WTC11 (cell line): ENCODE results near the gene POGK. TPM values are rescaled to one million over a fixed set of nuclear protein-coding genes. Genes with fewer than 3 reads are reported as not detected.
A peak's percentile ranks its signal among the peaks of the same experiment; 100 is the strongest.

Experiments
- ATAC-seq: fragments of 200-7000 bp; cut with Tn5 transposase; 2 replicates; pipeline ENCODE4 v1.10.0; 2021; ENCODE audit warnings: mild to moderate bottlenecking, moderate library complexity
- CTCF ChIA-PET: fragments of 300-600 bp; sonication (Branson Sonifier 250); formaldehyde crosslinking; loops from one replicate; lab custom pipeline; 2021; ENCODE audit warnings: antibody characterized with exemption; lab: Charles Lee
- POLR2A ChIA-PET: fragments of 350-600 bp; sonication (Branson Sonifier 250); formaldehyde crosslinking; loops from one replicate; lab custom pipeline; 2021; ENCODE audit warnings: antibody characterized with exemption; lab: Charles Lee
- DNase-seq: peaks from one replicate; pipeline ENCODE4 v3.0.0; 2021; ENCODE audit warnings: low spot score
- H3K27ac Mint-ChIP-seq: 2 replicates; pipeline ENCODE4 v1.8.0; 2021; ENCODE audit warnings: mixed read lengths
- H3K27me3 Mint-ChIP-seq: 2 replicates; pipeline ENCODE4 v1.8.0; 2021; ENCODE audit warnings: low read depth, mild to moderate bottlenecking, moderate library complexity, mixed read lengths
- H3K36me3 Mint-ChIP-seq: 2 replicates; pipeline ENCODE4 v1.8.0; 2021; ENCODE audit warnings: mixed read lengths
- H3K4me1 Mint-ChIP-seq: 2 replicates; pipeline ENCODE4 v1.8.0; 2022; ENCODE audit warnings: mixed read lengths
- H3K4me3 Mint-ChIP-seq: 2 replicates; pipeline ENCODE4 v1.8.0; 2021; ENCODE audit warnings: mild to moderate bottlenecking, moderate library complexity, mixed read lengths
- H3K9me3 Mint-ChIP-seq: 2 replicates; pipeline ENCODE4 v1.8.0; 2021; ENCODE audit warnings: mixed read lengths
- ATF1 ChIP-seq: sonication (generic); formaldehyde crosslinking; IDR thresholded peaks from 2 replicates; pipeline ENCODE4 v1.8.1; 2023; ENCODE audit warnings: mild to moderate bottlenecking, moderate library complexity, missing genetic modification reagents
- CBFB ChIP-seq: sonication (generic); formaldehyde crosslinking; IDR thresholded peaks from 2 replicates; pipeline ENCODE4 v1.8.1; 2022; ENCODE audit warnings: mild to moderate bottlenecking, low read depth, missing genetic modification reagents
- CTCF ChIP-seq: fragments of 200-600 bp; IDR thresholded peaks from 2 replicates; pipeline ENCODE4 v1.8.0; 2022; ENCODE audit warnings: antibody characterized with exemption
- E2F1 ChIP-seq: sonication (generic); formaldehyde crosslinking; IDR thresholded peaks from 2 replicates; pipeline ENCODE4 v1.8.0; 2022; ENCODE audit warnings: mild to moderate bottlenecking, missing genetic modification reagents
- ELF4 ChIP-seq: sonication (generic); formaldehyde crosslinking; IDR thresholded peaks from 2 replicates; pipeline ENCODE4 v1.8.1; 2022; ENCODE audit warnings: low read depth, mild to moderate bottlenecking, moderate library complexity, missing genetic modification reagents
- EMX1 ChIP-seq: fragments of 250-450 bp; sonication (Bioruptor Pico); IDR thresholded peaks from 2 replicates; pipeline ENCODE4 v1.8.0; 2021; ENCODE audit warnings: mild to moderate bottlenecking
- ERG ChIP-seq: fragments of 250-450 bp; sonication (Bioruptor Pico); IDR thresholded peaks from 2 replicates; pipeline ENCODE4 v1.8.0; 2021; ENCODE audit warnings: mild to moderate bottlenecking
- FOXK1 ChIP-seq: sonication (generic); formaldehyde crosslinking; IDR thresholded peaks from 2 replicates; pipeline ENCODE4 v1.8.0; 2022; ENCODE audit warnings: mild to moderate bottlenecking, moderate library complexity, missing genetic modification reagents
- FOXP1 ChIP-seq: sonication (generic); formaldehyde crosslinking; IDR thresholded peaks from 2 replicates; pipeline ENCODE4 v1.8.0; 2022; ENCODE audit warnings: missing genetic modification reagents, mild to moderate bottlenecking, moderate library complexity, borderline replicate concordance
- FOXP4 ChIP-seq: sonication (generic); formaldehyde crosslinking; IDR thresholded peaks from 2 replicates; pipeline ENCODE4 v1.8.0; 2022; ENCODE audit warnings: mild to moderate bottlenecking, missing genetic modification reagents
- HMGA2 ChIP-seq: fragments of 250-450 bp; sonication (Bioruptor Pico); IDR thresholded peaks from 2 replicates; pipeline ENCODE4 v1.4.0; 2021; ENCODE audit warnings: mild to moderate bottlenecking, moderate library complexity
- HMGXB4 ChIP-seq: sonication (generic); formaldehyde crosslinking; IDR thresholded peaks from 2 replicates; pipeline ENCODE4 v1.8.1; 2023; ENCODE audit warnings: mild to moderate bottlenecking, moderate library complexity, missing genetic modification reagents
- IRF2 ChIP-seq: sonication (generic); formaldehyde crosslinking; IDR thresholded peaks from 2 replicates; pipeline ENCODE4 v1.8.0; 2022; ENCODE audit warnings: low read depth, missing genetic modification reagents, borderline replicate concordance
- MAX ChIP-seq: sonication (generic); formaldehyde crosslinking; IDR thresholded peaks from 2 replicates; pipeline ENCODE4 v1.8.0; 2022; ENCODE audit warnings: mild to moderate bottlenecking, missing genetic modification reagents
- NR1H2 ChIP-seq: sonication (generic); formaldehyde crosslinking; IDR thresholded peaks from 2 replicates; pipeline ENCODE4 v1.9.0; 2021; ENCODE audit warnings: mild to moderate bottlenecking, moderate library complexity, missing genetic modification reagents
- NR2C2 ChIP-seq: sonication (generic); formaldehyde crosslinking; IDR thresholded peaks from 2 replicates; pipeline ENCODE4 v1.8.0; 2022; ENCODE audit warnings: mild to moderate bottlenecking, missing genetic modification reagents
- OVOL2 ChIP-seq: fragments of 250-450 bp; sonication (Bioruptor Pico); IDR thresholded peaks from 2 replicates; pipeline ENCODE4 v1.9.0; 2021; ENCODE audit warnings: mild to moderate bottlenecking, borderline replicate concordance
- SMAD4 ChIP-seq: sonication (generic); formaldehyde crosslinking; IDR thresholded peaks from 2 replicates; pipeline ENCODE4 v1.8.0; 2022; ENCODE audit warnings: mild to moderate bottlenecking, missing genetic modification reagents
- SOX15 ChIP-seq: fragments of 250-450 bp; sonication (Bioruptor Pico); IDR thresholded peaks from 2 replicates; pipeline ENCODE4 v1.9.0; 2021; ENCODE audit warnings: mild to moderate bottlenecking
- ZNF121 ChIP-seq: sonication (generic); formaldehyde crosslinking; IDR thresholded peaks from 2 replicates; pipeline ENCODE4 v1.8.0; 2023; ENCODE audit warnings: missing genetic modification reagents
- ZNF219 ChIP-seq: sonication (generic); formaldehyde crosslinking; IDR thresholded peaks from 2 replicates; pipeline ENCODE4 v1.8.0; 2023; ENCODE audit warnings: missing genetic modification reagents, mild to moderate bottlenecking, borderline replicate concordance
- ZNF232 ChIP-seq: sonication (generic); formaldehyde crosslinking; IDR thresholded peaks from 2 replicates; pipeline ENCODE4 v1.8.0; 2022; ENCODE audit warnings: mild to moderate bottlenecking, missing genetic modification reagents
- ZNF396 ChIP-seq: fragments of 250-450 bp; sonication (Bioruptor Pico); IDR thresholded peaks from 2 replicates; pipeline ENCODE4 v1.8.0; 2021; ENCODE audit warnings: mild to moderate bottlenecking, moderate library complexity, borderline replicate concordance
- total RNA-seq: library from RNA; stranded (reverse); gene quantifications from 3 replicates; pipeline ENCODE4 v1.2.3, GENCODE V29; 2021
- TF ChIP-seq, protein P1 (sequence below): sonication (generic); formaldehyde crosslinking; IDR thresholded peaks from 2 replicates; pipeline ENCODE4 v1.8.0; 2023; ENCODE audit warnings: mild to moderate bottlenecking, missing genetic modification reagents
- TF ChIP-seq, protein P2 (sequence below): sonication (generic); formaldehyde crosslinking; IDR thresholded peaks from 2 replicates; pipeline ENCODE4 v1.8.1; 2023; ENCODE audit warnings: mild to moderate bottlenecking, missing genetic modification reagents, moderate library complexity

The POGK gene
- total RNA-seq, 1 experiment from 2014 or later: 33.1 TPM

DNA sequence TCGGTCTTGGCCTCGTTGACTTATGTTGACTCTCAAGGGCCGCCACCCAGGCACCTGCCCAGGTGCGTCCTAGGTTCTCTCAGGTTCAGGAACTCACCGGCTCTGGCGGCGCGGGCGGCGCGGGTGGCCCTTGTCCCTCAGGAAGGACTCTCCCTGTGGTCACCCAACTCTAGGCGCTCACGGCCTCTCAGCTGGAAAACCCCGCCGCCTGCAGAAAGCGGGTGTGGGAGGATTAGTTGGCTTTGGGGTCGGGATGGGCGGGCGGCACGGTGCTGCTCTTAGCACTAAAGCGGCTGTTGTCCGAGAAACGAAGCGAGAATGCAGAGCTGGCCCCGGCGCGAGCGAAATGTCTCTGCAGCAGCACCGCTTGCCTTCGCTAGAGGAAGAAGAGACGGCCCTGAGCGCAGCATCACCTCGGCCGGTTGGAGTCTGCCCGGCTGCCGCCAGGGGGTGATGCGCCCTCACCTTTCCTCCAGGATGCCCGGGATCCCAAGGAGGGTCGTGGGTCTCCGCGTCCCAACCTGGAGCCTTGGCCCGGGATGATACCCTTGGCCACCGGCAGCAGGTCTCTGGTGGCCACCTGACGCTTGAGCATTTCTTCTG, 44.9 kb downstream of the POGK start:
- DNase-seq: peak; percentile 91
- TF ChIP-seq CBFB: no peak
- TF ChIP-seq ZNF232 (CRISPR knock-in tag): no peak
- TF ChIP-seq HMGXB4 (CRISPR knock-in tag): peak; percentile 54; the same call in 1 of the 2 replicates
- TF ChIP-seq CTCF: peak; percentile 70
- no peak for TF ChIP-seq ATF1 (CRISPR knock-in tag)
- TF ChIP-seq E2F1 (CRISPR knock-in tag): no peak
- no peak for TF ChIP-seq ZNF396 (CRISPR knock-in tag)
- TF ChIP-seq, protein P1, sequence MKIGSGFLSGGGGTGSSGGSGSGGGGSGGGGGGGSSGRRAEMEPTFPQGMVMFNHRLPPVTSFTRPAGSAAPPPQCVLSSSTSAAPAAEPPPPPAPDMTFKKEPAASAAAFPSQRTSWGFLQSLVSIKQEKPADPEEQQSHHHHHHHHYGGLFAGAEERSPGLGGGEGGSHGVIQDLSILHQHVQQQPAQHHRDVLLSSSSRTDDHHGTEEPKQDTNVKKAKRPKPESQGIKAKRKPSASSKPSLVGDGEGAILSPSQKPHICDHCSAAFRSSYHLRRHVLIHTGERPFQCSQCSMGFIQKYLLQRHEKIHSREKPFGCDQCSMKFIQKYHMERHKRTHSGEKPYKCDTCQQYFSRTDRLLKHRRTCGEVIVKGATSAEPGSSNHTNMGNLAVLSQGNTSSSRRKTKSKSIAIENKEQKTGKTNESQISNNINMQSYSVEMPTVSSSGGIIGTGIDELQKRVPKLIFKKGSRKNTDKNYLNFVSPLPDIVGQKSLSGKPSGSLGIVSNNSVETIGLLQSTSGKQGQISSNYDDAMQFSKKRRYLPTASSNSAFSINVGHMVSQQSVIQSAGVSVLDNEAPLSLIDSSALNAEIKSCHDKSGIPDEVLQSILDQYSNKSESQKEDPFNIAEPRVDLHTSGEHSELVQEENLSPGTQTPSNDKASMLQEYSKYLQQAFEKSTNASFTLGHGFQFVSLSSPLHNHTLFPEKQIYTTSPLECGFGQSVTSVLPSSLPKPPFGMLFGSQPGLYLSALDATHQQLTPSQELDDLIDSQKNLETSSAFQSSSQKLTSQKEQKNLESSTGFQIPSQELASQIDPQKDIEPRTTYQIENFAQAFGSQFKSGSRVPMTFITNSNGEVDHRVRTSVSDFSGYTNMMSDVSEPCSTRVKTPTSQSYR (CRISPR knock-in tag): no peak
- no peak for TF ChIP-seq FOXK1 (CRISPR knock-in tag)
- TF ChIP-seq IRF2: no peak
- no peak for TF ChIP-seq OVOL2
- TF ChIP-seq ELF4 (CRISPR knock-in tag): no peak
- TF ChIP-seq NR1H2 (CRISPR knock-in tag): no peak
- TF ChIP-seq SOX15 (CRISPR knock-in tag): no peak
- TF ChIP-seq, protein P2, sequence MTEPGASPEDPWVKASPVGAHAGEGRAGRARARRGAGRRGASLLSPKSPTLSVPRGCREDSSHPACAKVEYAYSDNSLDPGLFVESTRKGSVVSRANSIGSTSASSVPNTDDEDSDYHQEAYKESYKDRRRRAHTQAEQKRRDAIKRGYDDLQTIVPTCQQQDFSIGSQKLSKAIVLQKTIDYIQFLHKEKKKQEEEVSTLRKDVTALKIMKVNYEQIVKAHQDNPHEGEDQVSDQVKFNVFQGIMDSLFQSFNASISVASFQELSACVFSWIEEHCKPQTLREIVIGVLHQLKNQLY (CRISPR knock-in tag): no peak
- no peak for TF ChIP-seq ZNF219 (CRISPR knock-in tag)
- no peak for TF ChIP-seq ZNF121 (CRISPR knock-in tag)
- TF ChIP-seq ERG: no peak
- TF ChIP-seq SMAD4 (CRISPR knock-in tag): no peak
- TF ChIP-seq HMGA2: no peak
- no peak for TF ChIP-seq EMX1 (CRISPR knock-in tag)
- TF ChIP-seq FOXP1 (CRISPR knock-in tag): no peak
- no peak for TF ChIP-seq FOXP4 (CRISPR knock-in tag)
- TF ChIP-seq MAX: peak; percentile 31; the same call in 1 of the 2 replicates
- no peak for TF ChIP-seq NR2C2
- Mint-ChIP-seq H3K4me3 (peak overlapping the region; percentile 61), H3K36me3 (no peaks in the 10 kb centered on the region), H3K27ac (no peak overlapping the region), H3K4me1 (peaks cover 8% of the 10 kb centered on the region), H3K9me3 (no peaks in the 10 kb centered on the region), H3K27me3 (peaks cover 42% of the 10 kb centered on the region)
- peak; percentile 99 for ATAC-seq
- CTCF ChIA-PET: interaction anchor here (0.6 to 3.4 kb wide), 20 partner anchors 8 to 656 kb away, joined by 3 to 104 read pairs (median 4); partner anchors contain the start of genes POGK and TADA1
- POLR2A ChIA-PET: interaction anchor here (1.0 kb wide), 1 partner anchor 9 kb away, joined by 3 read pairs; no protein-coding TSS in a partner anchor
